Fibroblast of lung (primary cell): Measurements from ENCODE around the gene FUCA2. TPM values are rescaled to one million over a fixed set of nuclear protein-coding genes. Genes with fewer than 3 reads are reported as not detected.

Experiments used
- DNase-seq, 2 donors: peaks; one replicate each; pipeline versions ENCODE4 v3.0.0 to v3.0.0-alpha.2; 2010; ENCODE audit warnings: low read depth in 2 of 2
- H2AFZ ChIP-seq: 2 replicates; pipeline ENCODE4 v1.5.1; 2012; ENCODE audit warnings: low read length, control low read depth, inconsistent platforms
- H3K27ac ChIP-seq: 2 replicates; pipeline ENCODE4 v1.5.1; 2011; ENCODE audit warnings: low read length, control low read depth; ENCODE audit not compliant: insufficient read depth
- H3K27me3 ChIP-seq: 2 replicates; pipeline ENCODE4 v1.5.1; 2011; ENCODE audit warnings: mild to moderate bottlenecking, low read length; ENCODE audit not compliant: control insufficient read depth, insufficient read depth
- H3K36me3 ChIP-seq: 2 replicates; pipeline ENCODE4 v1.5.1; 2011; ENCODE audit warnings: low read length; ENCODE audit not compliant: control insufficient read depth, insufficient read depth
- H3K4me1 ChIP-seq: 2 replicates; pipeline ENCODE4 v1.5.1; 2011; ENCODE audit warnings: low read length; ENCODE audit not compliant: control insufficient read depth, insufficient read depth; ENCODE audit errors: extremely low read depth
- H3K4me2 ChIP-seq: 2 replicates; pipeline ENCODE4 v1.5.1; 2011; ENCODE audit warnings: low read length, control low read depth; ENCODE audit not compliant: insufficient read depth; ENCODE audit errors: extremely low read depth
- H3K4me3 ChIP-seq, 4 experiments: fragments of 200-600 bp in 1 of 4; sonication (generic) in 1 of 4; replicated peaks in 1 of 4; 2 replicates each; pipeline ENCODE4 v1.5.1; 2011 to 2016; ENCODE audit warnings: low read length in 4 of 4, low read depth in 3 of 4, mild to moderate bottlenecking in 3 of 4, control low read depth in 2 of 4, inconsistent platforms in 1 of 4, mixed read lengths in 1 of 4; ENCODE audit not compliant: insufficient read depth in 1 of 4; ENCODE audit errors: control extremely low read depth in 1 of 4
- H3K79me2 ChIP-seq: 2 replicates; pipeline ENCODE4 v1.5.1; 2012; ENCODE audit warnings: mild to moderate bottlenecking, low read length, inconsistent platforms; ENCODE audit not compliant: control insufficient read depth, insufficient read depth
- H3K9ac ChIP-seq: 2 replicates; pipeline ENCODE4 v1.5.1; 2011; ENCODE audit warnings: mild to moderate bottlenecking, low read length, control low read depth; ENCODE audit not compliant: insufficient read depth
- H3K9me3 ChIP-seq: 2 replicates; pipeline ENCODE4 v1.5.1; 2012; ENCODE audit warnings: low read depth, low read length; ENCODE audit not compliant: control insufficient read depth, insufficient read depth
- H4K20me1 ChIP-seq: 2 replicates; pipeline ENCODE4 v1.5.1; 2011; ENCODE audit warnings: low read length; ENCODE audit not compliant: control insufficient read depth, insufficient read depth; ENCODE audit errors: extremely low read depth
- EZH2 ChIP-seq: IDR thresholded peaks from 2 replicates; pipeline ENCODE4 v1.5.1; 2012; ENCODE audit warnings: low read length, control low read depth, mild to moderate bottlenecking; ENCODE audit errors: missing control alignments
- polyA plus RNA-seq, 2 donors: library from polyadenylated mRNA; depleted of rRNA in 1 of 2; stranded (reverse) in 1 of 2; unstranded in 1 of 2; fragments of >200 nt; gene quantifications; 2 replicates each; pipeline ENCODE4 v1.2.1, GENCODE V29; 2011 to 2012; ENCODE audit warnings: missing spikeins in 1 of 2
- total RNA-seq: library from RNA; depleted of rRNA; stranded (reverse); fragments of >200 nt; gene quantifications from 2 replicates; pipeline ENCODE4 v1.2.1, GENCODE V29; 2014
- TF ChIP-seq, protein P1 (sequence below), 2 donors: IDR thresholded peaks in 1 of 2; conservative IDR thresholded peaks in 1 of 2; 1 replicate in 1 of 2; 2 replicates in 1 of 2; pipeline ENCODE4 v1.5.1; 2011 to 2012; ENCODE audit warnings: low read length in 2 of 2, control low read depth in 1 of 2, inconsistent platforms in 1 of 2, low read depth in 1 of 2, mild to moderate bottlenecking in 1 of 2

FUCA2 gene
- total and polyA plus RNA-seq, 2 donors (not counting 1 experiment from before 2014, with no cell fraction given): 60.8 to 107 TPM

GRCh38 chr6:143486752-143487151 lies 24.8 kb downstream of the FUCA2 start:
- peaks cover 2% of the 10 kb centered on the region for H3K4me1 ChIP-seq
- no peak overlapping the region for H3K27ac ChIP-seq
- TF ChIP-seq, protein P1, sequence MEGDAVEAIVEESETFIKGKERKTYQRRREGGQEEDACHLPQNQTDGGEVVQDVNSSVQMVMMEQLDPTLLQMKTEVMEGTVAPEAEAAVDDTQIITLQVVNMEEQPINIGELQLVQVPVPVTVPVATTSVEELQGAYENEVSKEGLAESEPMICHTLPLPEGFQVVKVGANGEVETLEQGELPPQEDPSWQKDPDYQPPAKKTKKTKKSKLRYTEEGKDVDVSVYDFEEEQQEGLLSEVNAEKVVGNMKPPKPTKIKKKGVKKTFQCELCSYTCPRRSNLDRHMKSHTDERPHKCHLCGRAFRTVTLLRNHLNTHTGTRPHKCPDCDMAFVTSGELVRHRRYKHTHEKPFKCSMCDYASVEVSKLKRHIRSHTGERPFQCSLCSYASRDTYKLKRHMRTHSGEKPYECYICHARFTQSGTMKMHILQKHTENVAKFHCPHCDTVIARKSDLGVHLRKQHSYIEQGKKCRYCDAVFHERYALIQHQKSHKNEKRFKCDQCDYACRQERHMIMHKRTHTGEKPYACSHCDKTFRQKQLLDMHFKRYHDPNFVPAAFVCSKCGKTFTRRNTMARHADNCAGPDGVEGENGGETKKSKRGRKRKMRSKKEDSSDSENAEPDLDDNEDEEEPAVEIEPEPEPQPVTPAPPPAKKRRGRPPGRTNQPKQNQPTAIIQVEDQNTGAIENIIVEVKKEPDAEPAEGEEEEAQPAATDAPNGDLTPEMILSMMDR (conservative IDR thresholded peaks at IDR 0.05 in 1 of 2, IDR thresholded peaks at IDR 0.05 in 1 of 2; ENCODE audit: low read depth in 1 of 2, low read length in 2 of 2): no peak
- no peak for TF ChIP-seq EZH2
- H3K4me3 ChIP-seq: no peak overlapping the region
- no peaks in the 10 kb centered on the region for H3K9me3 ChIP-seq
- no peaks in the 10 kb centered on the region for H4K20me1 ChIP-seq
- H3K9ac ChIP-seq: no peak overlapping the region
- H3K36me3 ChIP-seq: no peaks in the 10 kb centered on the region
- H3K79me2 ChIP-seq: no peaks in the 10 kb centered on the region
- H3K4me2 ChIP-seq: no peak overlapping the region
- no peak for DNase-seq
- H2AFZ ChIP-seq: no peak overlapping the region
- no peaks in the 10 kb centered on the region for H3K27me3 ChIP-seq

DNA sequence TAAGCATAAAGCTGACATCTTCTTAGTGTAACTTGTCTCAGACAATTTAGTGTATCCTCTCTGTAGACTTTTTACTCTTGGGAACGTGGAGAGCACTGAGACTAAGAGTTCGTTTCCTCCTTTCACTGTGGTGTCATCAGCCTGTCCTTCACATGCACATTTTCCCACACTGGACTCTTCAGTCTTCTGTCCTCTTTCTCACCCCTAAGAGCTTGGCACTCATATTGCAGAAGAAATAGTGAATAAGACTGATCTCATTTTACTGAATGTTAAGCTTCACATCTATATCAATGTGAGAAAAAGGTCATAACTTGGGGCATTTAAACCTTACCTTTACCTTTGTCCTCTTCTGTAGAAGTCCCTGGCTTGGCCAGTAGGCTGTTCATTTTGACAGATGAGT lies 25.6 kb downstream of the FUCA2 start:
- Histone ChIP-seq H3K4me2 (no peak overlapping the region), H3K9ac (no peak overlapping the region), H3K9me3 (no peaks in the 10 kb centered on the region), H4K20me1 (no peaks in the 10 kb centered on the region), H3K4me1 (peaks cover 2% of the 10 kb centered on the region), H3K79me2 (no peaks in the 10 kb centered on the region), H3K27ac (no peak overlapping the region), H3K27me3 (no peaks in the 10 kb centered on the region), H3K36me3 (no peaks in the 10 kb centered on the region), H2AFZ (no peak overlapping the region), H3K4me3 (no peak overlapping the region)
- TF ChIP-seq EZH2: no peak
- TF ChIP-seq, protein P1 (conservative IDR thresholded peaks at IDR 0.05 in 1 of 2, IDR thresholded peaks at IDR 0.05 in 1 of 2; ENCODE audit: low read depth in 1 of 2, low read length in 2 of 2): no peak
- peak in 1 of 2 donors; percentile 70 for DNase-seq

GRCh38 chr6:143482593-143482992 lies 28.9 kb downstream of the FUCA2 start:
- Histone ChIP-seq H3K36me3 (no peaks in the 10 kb centered on the region), H3K27ac (no peak overlapping the region), H3K79me2 (no peaks in the 10 kb centered on the region), H3K27me3 (no peaks in the 10 kb centered on the region), H2AFZ (no peak overlapping the region), H3K4me2 (no peak overlapping the region), H3K9ac (no peak overlapping the region), H4K20me1 (no peaks in the 10 kb centered on the region), H3K9me3 (no peaks in the 10 kb centered on the region), H3K4me1 (peaks cover 2% of the 10 kb centered on the region), H3K4me3 (no peak overlapping the region)
- TF ChIP-seq, protein P1 (conservative IDR thresholded peaks at IDR 0.05 in 1 of 2, IDR thresholded peaks at IDR 0.05 in 1 of 2; ENCODE audit: low read depth in 1 of 2, low read length in 2 of 2): no peak
- TF ChIP-seq EZH2: no peak
- DNase-seq: peak in 1 of 2 donors; percentile 5
